Measurements from ENCODE around the gene PLEKHA8.
A peak's percentile ranks its signal among the peaks of the same experiment; 100 is the strongest.

The PLEKHA8 gene

DNA sequence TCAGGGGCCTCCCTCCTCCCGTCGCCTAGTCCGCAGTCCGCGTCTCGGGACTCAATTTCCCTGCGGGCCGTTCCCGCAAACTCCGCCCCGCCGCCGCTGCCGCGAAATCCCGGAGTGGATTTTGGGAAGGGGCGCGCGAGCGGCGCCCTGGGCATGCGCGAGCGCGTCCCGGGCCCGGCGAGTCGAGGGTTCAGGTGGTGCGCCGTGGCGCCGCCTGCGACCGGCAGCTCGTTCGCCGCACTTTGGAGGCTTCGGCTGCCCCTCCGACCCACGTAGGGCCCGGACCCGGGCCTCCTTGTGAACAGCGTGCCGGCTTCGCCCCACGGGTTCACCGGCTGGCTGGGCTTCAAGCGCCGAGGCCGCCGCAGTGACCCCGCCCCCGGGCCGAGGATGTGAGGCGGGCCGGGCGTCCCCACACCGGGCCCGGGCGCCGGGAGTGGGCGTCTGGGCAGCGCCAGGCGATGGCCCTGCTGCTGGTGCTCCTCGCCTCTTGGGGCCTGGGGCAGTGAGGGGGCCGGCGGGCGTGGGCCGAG is at the start of gene PLEKHA8:
Gene PLEKHA8 (plus strand): TSS at position 197 of the 533 bp plus-strand sequence. CDS start 351 bp downstream, outside the sequence.
- DNase-seq: peak; percentile 74

- no peak for DNase-seq
These were observed 48.1 kb upstream of the PLEKHA8 start for GRCh38 chr7:29980151-29980550.

GRCh38 chr7:29987083-29987482 is 41.1 kb upstream of the PLEKHA8 start:
- no peak for DNase-seq

DNA sequence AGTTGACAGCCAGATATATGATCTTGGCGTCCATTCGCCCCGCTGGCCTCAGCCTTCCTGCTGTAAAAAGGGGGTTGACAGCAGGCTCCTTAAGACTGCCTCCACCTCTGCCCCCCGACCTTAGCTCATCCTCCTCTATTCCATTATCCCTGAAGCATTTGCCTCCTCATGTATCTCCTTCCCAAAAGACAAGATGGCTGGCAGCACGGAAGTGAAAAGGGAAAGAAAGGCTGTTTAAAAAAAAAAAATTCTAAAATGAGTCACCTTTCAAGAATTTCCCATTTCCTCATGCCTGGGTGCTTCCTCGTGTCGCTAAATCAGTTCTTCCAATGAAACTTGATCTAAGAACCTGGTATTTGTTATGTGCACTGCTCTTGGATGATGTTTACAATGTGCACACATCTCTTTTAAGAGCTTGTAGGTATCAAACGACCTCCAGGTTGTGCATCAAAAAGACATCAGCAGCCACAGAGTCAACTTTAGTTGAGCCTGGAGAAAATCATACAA is 40.3 kb upstream of the PLEKHA8 start:
- no peak for DNase-seq

DNA sequence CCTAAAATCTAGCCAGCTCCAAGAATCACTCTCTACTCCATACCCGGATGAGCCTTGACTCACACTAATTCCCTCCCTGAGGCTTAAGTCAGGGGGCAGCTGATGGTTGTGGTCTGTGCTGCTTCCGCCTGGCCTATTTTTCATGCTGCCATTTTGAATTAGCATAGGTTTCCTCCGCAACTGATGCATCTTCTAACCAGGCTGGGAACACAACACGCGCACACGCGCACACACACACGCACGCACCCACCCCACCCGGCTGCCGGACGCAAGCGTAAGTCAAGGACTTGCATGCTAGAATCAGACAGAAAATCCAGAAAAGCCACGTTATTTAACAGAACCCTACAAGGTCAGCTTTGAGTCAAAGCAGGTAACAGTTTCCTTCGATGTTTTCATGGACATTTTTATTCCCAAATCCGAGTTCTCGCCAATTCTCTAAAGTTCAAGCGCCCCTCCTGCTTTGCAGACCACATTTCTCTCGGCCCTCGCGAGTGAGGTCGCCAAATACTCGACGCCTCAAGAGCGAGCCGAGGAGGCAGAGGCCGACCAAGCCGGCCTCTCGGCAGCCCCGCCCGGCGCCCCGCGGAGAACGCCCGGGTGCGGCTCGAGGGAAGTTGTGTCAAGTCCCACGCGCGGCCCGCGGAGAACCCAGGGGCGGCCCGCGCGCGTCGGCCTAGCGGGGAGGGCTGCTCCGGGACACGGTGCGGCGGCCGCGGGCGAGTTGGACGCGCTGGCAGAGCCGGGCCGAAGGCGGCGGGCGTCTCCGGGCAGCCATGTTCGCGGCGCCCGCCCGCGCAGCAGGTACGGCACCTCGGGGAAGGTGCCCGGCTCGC is 39.6 kb upstream of the PLEKHA8 start:
- peak; percentile 21 for DNase-seq

- DNase-seq: no peak
These were observed 38.8 kb upstream of the PLEKHA8 start, which contains the start of gene SCRN1 for GRCh38 chr7:29989257-29989995. TSS of gene SCRN1 (minus strand) at chr7:29989801. CDS start at chr7:29969067, 20,734 bp downstream.

- no peak for DNase-seq
These were observed 37.3 kb upstream of the PLEKHA8 start for GRCh38 chr7:29990931-29991330.

DNA sequence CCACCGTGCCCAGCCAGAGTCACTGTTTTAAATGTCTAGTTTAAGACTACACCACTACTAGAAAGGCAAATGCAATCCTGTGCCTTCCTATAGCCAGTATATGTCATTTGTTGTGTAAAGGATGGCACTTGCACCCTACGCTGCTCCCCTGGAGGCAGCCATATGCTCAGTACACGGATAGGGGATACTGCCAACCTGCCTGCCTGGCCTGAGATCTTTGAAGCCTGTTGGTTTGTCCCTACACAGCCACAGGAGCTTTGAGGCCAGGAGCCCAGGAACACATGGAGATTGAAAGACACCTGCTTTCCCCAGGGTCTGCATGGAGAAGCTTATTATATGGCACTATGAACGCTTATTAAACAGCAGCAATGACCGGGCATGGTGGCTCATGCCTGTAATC is 36.3 kb upstream of the PLEKHA8 start:
- DNase-seq: no peak

DNA sequence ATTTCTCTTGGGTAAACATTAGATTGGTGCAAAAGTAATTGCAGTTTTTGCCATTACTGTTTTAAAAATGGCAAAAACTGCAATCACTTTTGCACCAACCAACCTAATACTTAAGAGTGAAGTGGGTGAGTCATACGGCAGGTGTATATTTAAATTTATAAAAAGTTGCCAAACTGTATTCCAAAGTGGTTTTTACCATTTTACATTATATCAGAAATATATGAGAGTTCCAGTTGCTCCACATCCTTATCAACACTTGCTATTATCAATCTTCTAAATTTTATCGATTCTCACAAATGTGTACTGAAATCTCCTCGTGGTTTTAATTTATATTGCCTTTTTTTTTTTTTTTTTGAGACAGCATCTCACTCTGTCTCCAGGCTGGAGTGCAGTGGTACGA is 35.1 kb upstream of the PLEKHA8 start:
- no peak for DNase-seq

DNA sequence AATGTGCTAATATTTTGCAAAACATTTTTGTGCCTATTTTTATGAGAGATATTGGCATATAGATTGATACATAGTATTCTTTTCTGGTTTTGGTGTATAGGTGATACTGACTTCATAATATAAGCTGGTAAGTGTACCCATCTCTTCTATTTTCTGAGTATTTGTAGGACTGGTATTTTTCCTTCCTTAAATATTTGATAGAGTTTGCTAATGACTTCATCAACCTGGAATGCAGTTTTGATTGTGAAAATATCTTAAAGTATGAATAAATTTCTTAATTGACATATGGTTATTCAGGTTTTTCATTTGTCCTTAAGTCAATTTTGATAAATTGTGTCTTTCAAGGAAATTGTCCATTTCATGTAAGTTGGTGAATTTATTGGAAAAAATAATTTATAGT is 32.6 kb upstream of the PLEKHA8 start:
- no peak for DNase-seq

- DNase-seq: no peak
These were observed 31.9 kb upstream of the PLEKHA8 start for GRCh38 chr7:29996321-29996720.

GRCh38 chr7:29998489-29998888 is 29.7 kb upstream of the PLEKHA8 start:
- no peak for DNase-seq

GRCh38 chr7:30001998-30002397 is 26.2 kb upstream of the PLEKHA8 start:
- DNase-seq: peak; percentile 38

DNA sequence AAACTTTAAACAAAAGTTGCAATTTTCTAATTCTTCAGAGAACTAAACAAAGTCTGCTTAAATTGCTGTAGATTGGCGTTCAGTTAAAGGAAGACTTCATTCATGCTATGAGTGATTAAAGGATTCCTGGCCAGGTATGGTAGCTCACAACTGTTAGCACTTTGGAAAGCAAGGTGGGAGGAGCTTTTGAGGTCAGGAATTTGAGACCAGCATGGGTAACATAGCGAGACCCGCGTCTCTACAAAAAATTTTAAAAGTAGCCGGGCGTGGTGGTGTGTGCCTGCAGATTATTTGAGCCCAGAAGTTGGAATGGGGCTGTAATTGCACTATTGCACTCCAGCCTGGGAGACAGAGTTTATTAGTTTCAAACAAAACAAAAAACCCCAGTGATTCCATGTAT is 25.1 kb upstream of the PLEKHA8 start:
- no peak for DNase-seq

- no peak for DNase-seq
These were observed 22.7 kb upstream of the PLEKHA8 start for GRCh38 chr7:30005464-30005863.

GRCh38 chr7:30010021-30010420 is 18.2 kb upstream of the PLEKHA8 start:
- no peak for DNase-seq

- DNase-seq: no peak
These were observed 15.5 kb upstream of the PLEKHA8 start for GRCh38 chr7:30012757-30013156.

DNA sequence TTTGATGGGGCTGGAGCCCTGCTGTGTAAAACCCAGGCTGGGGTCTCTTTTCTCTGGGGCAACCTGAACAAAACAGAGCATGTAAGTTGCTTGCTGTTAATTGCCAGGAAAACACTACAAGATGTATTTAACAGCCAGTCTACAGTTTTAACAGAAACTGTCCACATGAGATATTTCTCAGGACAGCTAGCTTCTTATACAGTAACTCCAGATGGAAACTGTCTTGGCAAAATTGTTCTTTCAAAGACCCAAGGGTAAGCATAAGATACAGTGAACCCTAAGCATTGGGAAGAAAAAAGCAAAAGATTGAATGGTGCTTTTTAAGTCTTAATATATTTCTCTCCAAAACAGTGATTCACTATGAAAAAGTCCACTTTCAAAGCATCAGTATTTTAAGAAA is 9.8 kb upstream of the PLEKHA8 start:
- no peak for DNase-seq

DNA sequence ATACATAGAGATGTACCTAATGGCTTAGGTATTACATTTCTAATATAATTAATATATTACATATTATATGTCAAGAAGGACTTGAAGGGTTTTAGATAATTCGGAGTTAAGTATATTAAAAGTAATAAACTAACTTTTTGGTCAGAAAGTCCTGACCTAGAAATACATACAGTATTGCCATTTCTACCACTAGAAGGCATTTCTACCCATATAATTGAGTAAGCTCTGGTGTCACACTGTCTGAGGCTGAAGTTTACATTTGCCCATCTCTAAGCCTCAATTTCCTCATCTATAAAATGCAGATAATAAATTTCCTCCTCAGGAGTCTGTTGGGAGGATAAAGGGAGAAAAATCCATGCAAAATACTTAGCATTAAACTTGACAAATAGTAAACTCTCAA is 8.8 kb upstream of the PLEKHA8 start:
- no peak for DNase-seq

- no peak for DNase-seq
These were observed 8.3 kb upstream of the PLEKHA8 start for GRCh38 chr7:30019960-30020359.

DNA sequence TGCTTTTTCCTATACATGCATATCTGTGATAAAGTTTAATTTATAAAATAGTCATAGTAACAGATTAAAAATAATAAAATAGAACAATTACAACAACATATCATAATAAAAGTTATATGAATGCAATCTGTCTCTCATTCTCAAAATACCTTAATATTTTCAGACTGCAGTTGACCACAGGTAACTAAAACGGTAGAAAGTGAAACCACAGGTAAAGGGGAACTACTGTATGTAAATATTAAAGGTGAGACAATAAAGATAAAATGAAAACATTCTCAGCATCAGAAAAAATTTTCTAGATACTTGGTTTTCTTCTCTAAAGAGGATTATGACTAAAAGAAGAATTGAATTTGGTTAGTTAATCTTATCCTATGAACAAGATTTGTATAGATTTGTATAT is 7.7 kb upstream of the PLEKHA8 start:
- DNase-seq: no peak

DNA sequence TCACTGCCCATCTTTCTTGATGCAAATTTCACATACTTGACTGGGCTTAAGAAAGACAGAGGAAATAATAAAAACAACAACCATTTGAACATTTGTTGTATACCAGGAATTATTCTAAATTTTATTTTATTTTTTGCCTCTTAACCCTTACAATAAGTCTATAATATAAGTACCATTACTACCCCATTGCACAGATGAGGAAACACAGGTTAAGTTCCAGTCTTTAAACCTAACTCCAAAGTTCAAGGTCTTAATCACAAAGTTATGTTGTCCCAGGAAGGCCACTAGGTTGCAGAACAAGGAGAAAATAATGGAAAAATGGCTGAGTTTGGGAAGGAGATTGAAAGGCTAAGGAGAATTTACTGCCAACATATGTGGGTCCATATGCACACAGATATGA is 5.2 kb upstream of the PLEKHA8 start:
- DNase-seq: no peak

DNA sequence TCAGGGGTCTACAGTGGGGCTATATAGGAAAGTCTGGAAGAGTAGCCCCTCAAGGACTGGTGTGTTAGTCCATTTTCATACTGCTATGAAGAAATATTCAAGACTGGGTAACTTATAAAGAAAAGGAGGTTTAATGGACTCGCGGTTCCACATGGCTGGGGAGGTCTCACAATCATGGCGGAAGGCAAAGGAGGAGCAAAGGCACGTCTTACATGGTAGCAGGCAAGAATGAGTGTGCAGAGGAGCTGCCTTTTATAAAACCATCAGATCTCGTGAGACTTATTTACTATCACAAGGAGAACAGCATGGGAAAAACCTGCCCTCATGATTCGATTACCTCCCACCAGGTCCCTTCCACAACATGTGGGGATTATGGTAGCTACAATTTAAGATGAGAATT is 4.7 kb upstream of the PLEKHA8 start:
- no peak for DNase-seq

Measured in DMS79 (cell line).